ENCODE measurements around the gene DARS1. TPM values are rescaled to one million over a fixed set of nuclear protein-coding genes. Genes with fewer than 3 reads are reported as not detected.
A peak's percentile ranks its signal among the peaks of the same experiment; 100 is the strongest.

The DARS1 gene
- total RNA-seq, 2 experiments from 2014 or later: 147 to 151 TPM

- Mint-ChIP-seq H3K9me3 (peaks cover 11% of the 10 kb centered on the region), H3K27me3 (no peaks in the 10 kb centered on the region), H3K4me1 (peaks cover 34% of the 10 kb centered on the region), H3K27ac (no peak overlapping the region), H3K36me3 (ENCODE audit: low read depth) (peaks cover 19% of the 10 kb centered on the region), H3K4me3 (no peak overlapping the region)
- no peak for DNase-seq
- POLR2A ChIA-PET: interaction anchor here (1.1 kb wide), 1 partner anchor 44 kb away, joined by 4 read pairs; no protein-coding TSS in a partner anchor
- CTCF ChIA-PET: no interaction called here
Measured at GRCh38 chr2:136013136-136013685, 27.8 kb upstream of the DARS1 start.

DNA sequence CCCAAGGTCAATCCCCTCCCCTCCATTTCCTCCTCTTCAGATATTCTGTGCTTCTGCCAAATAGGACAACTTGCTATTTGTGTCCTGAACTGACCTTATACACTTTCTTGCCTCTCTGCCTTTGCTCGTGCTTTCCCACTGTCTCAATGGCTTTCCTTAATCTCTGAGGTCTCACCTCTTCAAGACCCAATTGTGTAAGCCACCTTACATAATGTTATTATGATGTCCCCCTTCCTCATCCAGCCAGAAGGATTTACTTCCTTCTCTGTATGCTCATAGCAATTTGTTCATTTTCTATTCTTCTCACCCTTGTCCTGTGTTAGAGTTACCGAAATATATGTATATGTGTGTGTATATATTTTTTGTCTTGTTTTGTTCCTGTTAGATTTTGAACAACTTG, 26.9 kb upstream of the DARS1 start:
- POLR2A ChIA-PET: interaction anchor here (9.3 kb wide), 1 partner anchor 28 kb away, joined by 91 read pairs; the partner anchor contains the start of gene DARS1
- CTCF ChIA-PET: no interaction called here
- no peak for DNase-seq
- Mint-ChIP-seq H3K36me3 (ENCODE audit: low read depth) (peaks cover 19% of the 10 kb centered on the region), H3K4me3 (no peak overlapping the region), H3K27ac (no peak overlapping the region), H3K27me3 (no peaks in the 10 kb centered on the region), H3K9me3 (peaks cover 11% of the 10 kb centered on the region), H3K4me1 (peaks cover 42% of the 10 kb centered on the region)

DNA sequence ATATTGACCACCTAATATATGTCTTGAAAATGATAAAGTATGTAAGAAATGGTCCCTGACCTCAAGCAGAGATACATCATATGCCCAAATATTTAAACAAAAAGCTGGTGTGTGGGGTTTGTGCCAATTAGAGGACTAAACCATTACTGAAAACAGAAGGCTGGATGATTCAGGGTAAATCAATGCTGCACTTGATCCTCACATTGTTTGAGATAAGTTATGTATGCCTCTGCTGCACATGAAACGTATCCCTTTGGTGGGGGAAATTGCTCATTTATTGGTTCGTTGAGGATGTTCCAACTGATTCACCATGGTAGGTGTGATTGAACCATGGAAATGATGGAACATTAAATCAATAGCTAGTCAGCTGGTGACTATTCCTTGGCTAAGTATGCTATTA, 24.7 kb upstream of the DARS1 start:
- Mint-ChIP-seq H3K36me3 (ENCODE audit: low read depth) (peaks cover 9% of the 10 kb centered on the region), H3K9me3 (peaks cover 6% of the 10 kb centered on the region), H3K4me1 (peaks cover 57% of the 10 kb centered on the region), H3K27ac (no peak overlapping the region), H3K27me3 (no peaks in the 10 kb centered on the region), H3K4me3 (no peak overlapping the region)
- ChIA-PET CTCF (interaction anchor here (1.9 kb wide), 1 partner anchor 44 kb away, joined by 4 read pairs; no protein-coding TSS in a partner anchor), POLR2A (interaction anchor here (3.7 to 9.3 kb wide), 3 partner anchors 26 to 47 kb away, joined by 32 to 138 read pairs (median 91); partner anchors contain the start of gene DARS1)
- no peak for DNase-seq

DNA sequence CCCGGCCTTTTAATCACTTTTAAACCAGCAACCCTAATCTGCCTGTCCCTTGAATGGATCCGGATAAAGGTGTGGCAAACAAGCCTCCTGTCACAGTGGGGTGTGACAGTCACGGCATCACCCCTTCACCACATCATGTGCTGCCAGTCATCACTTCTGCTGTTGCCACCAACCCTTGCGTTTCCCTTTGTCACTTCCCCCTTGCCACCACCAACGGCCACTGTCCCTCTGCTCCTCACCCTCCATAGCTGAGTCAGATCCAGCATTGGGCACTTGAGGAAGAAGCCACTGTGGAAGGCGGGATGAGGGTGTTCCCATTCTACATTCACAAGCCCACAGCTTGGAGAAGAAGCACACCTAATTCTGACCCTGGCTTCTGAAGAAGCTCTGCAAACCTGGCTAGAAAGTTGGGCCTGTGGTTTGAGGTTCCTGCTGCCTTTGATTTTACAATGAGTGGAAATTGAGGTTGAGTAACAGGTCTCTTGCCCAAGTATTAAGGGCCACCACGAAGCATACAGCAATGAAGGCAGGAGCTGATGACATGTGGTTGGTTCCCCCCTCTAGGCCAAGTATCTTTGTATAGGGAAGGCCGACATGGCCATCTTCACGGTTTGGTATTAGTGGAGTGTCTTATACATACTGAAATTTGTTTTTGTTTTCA, 22.9 kb upstream of the DARS1 start:
- H3K4me1 Mint-ChIP-seq: peaks cover 68% of the 10 kb centered on the region
- DNase-seq: peak; percentile 90

DNA sequence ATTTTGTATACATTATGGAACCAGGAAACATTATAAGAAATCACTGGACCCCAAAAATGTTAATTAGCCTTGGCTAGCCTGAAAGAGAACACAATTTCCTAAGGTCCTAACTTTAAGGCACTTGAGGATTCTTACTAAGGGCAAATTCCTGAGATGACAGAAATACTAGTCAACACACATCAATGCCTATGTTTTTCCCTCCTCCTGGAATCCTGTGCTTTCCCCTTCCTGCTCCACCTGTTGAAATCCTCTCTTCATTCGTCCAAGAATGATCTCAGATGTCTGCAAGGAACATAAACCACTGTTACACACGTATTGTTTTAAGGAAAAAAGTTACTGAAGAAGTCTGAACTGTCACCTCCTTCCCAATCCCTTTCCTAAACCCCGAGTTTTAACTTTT, 21.2 kb upstream of the DARS1 start:
- Mint-ChIP-seq H3K27ac (peak overlapping the region; percentile 94), H3K36me3 (ENCODE audit: low read depth) (peaks cover 18% of the 10 kb centered on the region), H3K4me1 (peaks cover 62% of the 10 kb centered on the region), H3K9me3 (peaks cover 9% of the 10 kb centered on the region), H3K27me3 (no peaks in the 10 kb centered on the region), H3K4me3 (no peak overlapping the region)
- ChIA-PET CTCF (no interaction called here), POLR2A (interaction anchor here (0.8 to 9.3 kb wide), 7 partner anchors 9 to 130 kb away, joined by 3 to 138 read pairs (median 12); partner anchors contain the start of genes CXCR4 and DARS1)
- DNase-seq: no peak

More for the DNA sequence above, 22.9 kb upstream of the DARS1 start:
- ChIA-PET CTCF (interaction anchor here (0.6 to 1.9 kb wide), 12 partner anchors 10 to 368 kb away, joined by 3 to 6 read pairs (median 4); partner anchors contain the start of gene DARS1), POLR2A (interaction anchor here (0.6 to 9.3 kb wide), 29 partner anchors 11 to 373 kb away, joined by 3 to 138 read pairs (median 4); partner anchors contain the start of gene DARS1)
- peak overlapping the region; percentile 94 for H3K27ac Mint-ChIP-seq
- peaks cover 9% of the 10 kb centered on the region for H3K9me3 Mint-ChIP-seq
- H3K36me3 Mint-ChIP-seq (ENCODE audit: low read depth): peaks cover 16% of the 10 kb centered on the region
- peak overlapping the region; percentile 50 for H3K4me3 Mint-ChIP-seq
- H3K27me3 Mint-ChIP-seq: no peaks in the 10 kb centered on the region

- H3K9me3 Mint-ChIP-seq: peaks cover 9% of the 10 kb centered on the region
- no peak for DNase-seq
- H3K4me1 Mint-ChIP-seq: peaks cover 69% of the 10 kb centered on the region
- peak overlapping the region; percentile 44 for H3K27ac Mint-ChIP-seq
- POLR2A ChIA-PET: interaction anchor here (0.8 to 9.3 kb wide), 9 partner anchors 8 to 131 kb away, joined by 3 to 138 read pairs (median 4); partner anchors contain the start of genes CXCR4 and DARS1
- peaks cover 18% of the 10 kb centered on the region for H3K36me3 Mint-ChIP-seq (ENCODE audit: low read depth)
- CTCF ChIA-PET: no interaction called here
- no peaks in the 10 kb centered on the region for H3K27me3 Mint-ChIP-seq
- no peak overlapping the region for H3K4me3 Mint-ChIP-seq
Measured at GRCh38 chr2:136005462-136006196, 20.2 kb upstream of the DARS1 start.

GRCh38 chr2:136004965-136005364, 19.5 kb upstream of the DARS1 start:
- ChIA-PET POLR2A (interaction anchor here (1.0 to 9.3 kb wide), 6 partner anchors 20 to 131 kb away, joined by 3 to 138 read pairs (median 4); partner anchors contain the start of gene DARS1), CTCF (interaction anchor here (0.6 kb wide), 1 partner anchor 55 kb away, joined by 3 read pairs; no protein-coding TSS in a partner anchor)
- DNase-seq: no peak
- H3K4me3 Mint-ChIP-seq: no peak overlapping the region
- H3K27ac Mint-ChIP-seq: no peak overlapping the region
- H3K36me3 Mint-ChIP-seq (ENCODE audit: low read depth): peaks cover 21% of the 10 kb centered on the region
- no peaks in the 10 kb centered on the region for H3K27me3 Mint-ChIP-seq
- peaks cover 9% of the 10 kb centered on the region for H3K9me3 Mint-ChIP-seq
- H3K4me1 Mint-ChIP-seq: peaks cover 69% of the 10 kb centered on the region

- Mint-ChIP-seq H3K4me1 (peaks cover 39% of the 10 kb centered on the region), H3K27me3 (no peaks in the 10 kb centered on the region), H3K4me3 (no peak overlapping the region), H3K27ac (no peak overlapping the region), H3K9me3 (peaks cover 9% of the 10 kb centered on the region), H3K36me3 (ENCODE audit: low read depth) (peaks cover 21% of the 10 kb centered on the region)
- ChIA-PET POLR2A (interaction anchor here (1.9 kb wide), 1 partner anchor 15 kb away, joined by 9 read pairs; the partner anchor contains the start of gene DARS1), CTCF (no interaction called here)
- DNase-seq: no peak
Measured at GRCh38 chr2:136001131-136001530, 15.7 kb upstream of the DARS1 start.

DNA sequence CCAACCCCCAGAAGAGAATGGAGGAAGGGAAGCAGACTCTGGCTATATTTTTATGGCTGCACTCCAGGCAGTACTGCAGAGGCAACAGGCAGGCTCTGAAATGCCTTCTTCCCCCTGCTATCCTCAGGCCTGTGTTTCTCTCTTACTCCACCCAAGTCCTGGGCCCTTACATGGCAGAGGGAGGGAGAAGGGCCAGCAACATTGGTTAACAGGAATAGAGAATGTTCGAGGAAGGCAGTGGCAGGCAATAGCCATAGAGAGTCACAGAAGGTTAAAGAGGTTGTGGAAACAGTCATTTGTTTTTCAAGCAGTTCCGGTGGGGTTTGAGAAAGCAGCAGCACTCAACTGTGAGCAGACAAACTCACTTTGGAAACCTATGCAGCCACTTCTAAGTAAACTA, 15.1 kb upstream of the DARS1 start:
- ChIA-PET CTCF (no interaction called here), POLR2A (no interaction called here)
- no peak overlapping the region for H3K4me3 Mint-ChIP-seq
- H3K9me3 Mint-ChIP-seq: peaks cover 13% of the 10 kb centered on the region
- peaks cover 26% of the 10 kb centered on the region for H3K36me3 Mint-ChIP-seq (ENCODE audit: low read depth)
- H3K4me1 Mint-ChIP-seq: peaks cover 33% of the 10 kb centered on the region
- H3K27ac Mint-ChIP-seq: peak overlapping the region; percentile 60
- DNase-seq: no peak
- H3K27me3 Mint-ChIP-seq: no peaks in the 10 kb centered on the region

GRCh38 chr2:135999899-136000298, 14.5 kb upstream of the DARS1 start:
- ChIA-PET POLR2A (interaction anchor here (4.5 kb wide), 1 partner anchor 15 kb away, joined by 43 read pairs; the partner anchor contains the start of gene DARS1), CTCF (interaction anchor here (0.7 kb wide), 1 partner anchor 11 kb away, joined by 5 read pairs; no protein-coding TSS in a partner anchor)
- H3K4me1 Mint-ChIP-seq: peaks cover 28% of the 10 kb centered on the region
- H3K4me3 Mint-ChIP-seq: no peak overlapping the region
- peaks cover 24% of the 10 kb centered on the region for H3K36me3 Mint-ChIP-seq (ENCODE audit: low read depth)
- H3K9me3 Mint-ChIP-seq: peaks cover 12% of the 10 kb centered on the region
- DNase-seq: no peak
- H3K27ac Mint-ChIP-seq: no peak overlapping the region
- no peaks in the 10 kb centered on the region for H3K27me3 Mint-ChIP-seq

DNA sequence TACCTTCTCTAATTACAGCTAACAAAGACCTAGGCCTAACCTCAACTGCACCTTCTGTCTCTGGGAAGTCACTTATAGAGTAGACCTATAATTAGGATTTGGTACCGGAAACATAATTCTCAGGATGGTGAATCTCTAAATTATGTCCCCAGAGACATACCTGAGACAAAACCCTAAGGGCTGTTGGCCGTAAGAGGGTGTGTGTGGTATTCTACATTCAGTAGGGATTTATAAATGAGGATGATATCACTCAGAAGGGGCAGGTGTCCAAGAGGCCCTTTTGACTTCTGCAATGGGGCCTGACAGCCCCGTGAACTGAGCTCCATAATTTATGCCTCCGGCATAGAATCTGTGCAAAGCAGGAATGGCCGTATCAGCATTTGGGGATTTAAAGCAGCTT, 13.5 kb upstream of the DARS1 start:
- ChIA-PET CTCF (interaction anchor here (0.7 to 1.5 kb wide), 2 partner anchors 15 to 138 kb away, joined by 4 read pairs; no protein-coding TSS in a partner anchor), POLR2A (interaction anchor here (0.7 to 4.5 kb wide), 5 partner anchors 10 to 328 kb away, joined by 3 to 43 read pairs (median 4); partner anchors contain the start of gene DARS1)
- DNase-seq: no peak
- Mint-ChIP-seq H3K4me3 (no peak overlapping the region), H3K4me1 (peaks cover 21% of the 10 kb centered on the region), H3K9me3 (peaks cover 8% of the 10 kb centered on the region), H3K27ac (no peak overlapping the region), H3K27me3 (no peaks in the 10 kb centered on the region), H3K36me3 (ENCODE audit: low read depth) (peaks cover 18% of the 10 kb centered on the region)

- Mint-ChIP-seq H3K9me3 (peaks cover 5% of the 10 kb centered on the region), H3K4me1 (peaks cover 17% of the 10 kb centered on the region), H3K27me3 (no peaks in the 10 kb centered on the region), H3K4me3 (no peak overlapping the region), H3K36me3 (ENCODE audit: low read depth) (peaks cover 15% of the 10 kb centered on the region), H3K27ac (no peak overlapping the region)
- DNase-seq: no peak
- CTCF ChIA-PET: interaction anchor here (0.9 to 1.5 kb wide), 2 partner anchors 11 to 14 kb away, joined by 3 to 4 read pairs; no protein-coding TSS in a partner anchor
- POLR2A ChIA-PET: interaction anchor here (0.8 to 4.5 kb wide), 9 partner anchors 9 to 330 kb away, joined by 3 to 43 read pairs (median 4); partner anchors contain the start of genes CXCR4 and DARS1
Measured at GRCh38 chr2:135997380-135997779, 12.0 kb upstream of the DARS1 start.

Measured in activated CD4-positive, alpha-beta memory T cell treated with anti-CD3 and anti-CD28 coated beads, Interleukin-2, amount 10 ng/mL, durations not matched to agents 7 days and 5 days (primary cell).